ENCODE measurements around the gene RNF224.

Gene RNF224

GRCh38 chr9:137227054-137227852, at the start of gene RNF224:
Gene RNF224, plus strand, starts transcription at chr9:137227502. Its CDS starts 834 bp downstream, at chr9:137228336.
- peak; percentile 88 for DNase-seq (ENCODE audit: low spot score)
- peak; percentile 94 for TF ChIP-seq CTCF (IDR thresholded peaks at IDR 0.05; ENCODE audit: extremely low read depth, missing control alignments)

DNA sequence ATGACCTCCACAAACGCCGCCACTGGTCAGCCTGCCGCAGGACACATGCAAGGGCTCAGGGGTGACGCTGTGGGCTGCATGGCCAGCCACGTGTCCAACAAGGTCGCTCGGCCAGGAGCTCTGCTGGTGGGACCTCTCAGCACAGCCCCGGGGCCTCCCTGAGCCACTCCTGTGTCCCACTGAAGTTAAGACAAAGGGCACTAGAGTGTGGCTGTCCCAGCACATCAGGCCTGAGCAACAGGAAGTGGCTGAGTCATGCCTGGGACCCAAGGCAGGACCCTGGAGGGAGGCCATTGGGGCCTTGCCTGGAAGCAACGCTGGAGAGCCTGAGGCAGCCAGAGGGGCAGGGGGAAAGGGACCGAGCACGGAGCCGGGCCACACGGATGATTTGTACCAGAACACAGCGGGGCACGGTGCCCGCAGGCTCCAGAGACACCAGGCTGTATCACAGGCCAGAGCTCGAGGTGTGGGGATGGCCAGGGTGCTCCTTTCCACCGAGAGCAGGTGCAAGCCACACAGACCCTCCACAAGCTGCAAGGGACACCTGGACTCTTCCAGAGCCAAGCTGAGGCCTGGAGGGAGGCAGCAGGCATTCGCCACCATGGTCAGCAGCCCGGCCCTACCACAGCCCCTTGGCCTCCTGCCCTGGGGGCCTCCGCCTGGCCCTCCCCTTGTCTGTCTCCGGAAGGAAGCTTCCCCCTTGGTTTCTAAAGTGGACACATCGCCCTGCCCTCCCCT, 48.9 kb upstream of the RNF224 start:
- DNase-seq (ENCODE audit: low spot score) = no peak

DNA sequence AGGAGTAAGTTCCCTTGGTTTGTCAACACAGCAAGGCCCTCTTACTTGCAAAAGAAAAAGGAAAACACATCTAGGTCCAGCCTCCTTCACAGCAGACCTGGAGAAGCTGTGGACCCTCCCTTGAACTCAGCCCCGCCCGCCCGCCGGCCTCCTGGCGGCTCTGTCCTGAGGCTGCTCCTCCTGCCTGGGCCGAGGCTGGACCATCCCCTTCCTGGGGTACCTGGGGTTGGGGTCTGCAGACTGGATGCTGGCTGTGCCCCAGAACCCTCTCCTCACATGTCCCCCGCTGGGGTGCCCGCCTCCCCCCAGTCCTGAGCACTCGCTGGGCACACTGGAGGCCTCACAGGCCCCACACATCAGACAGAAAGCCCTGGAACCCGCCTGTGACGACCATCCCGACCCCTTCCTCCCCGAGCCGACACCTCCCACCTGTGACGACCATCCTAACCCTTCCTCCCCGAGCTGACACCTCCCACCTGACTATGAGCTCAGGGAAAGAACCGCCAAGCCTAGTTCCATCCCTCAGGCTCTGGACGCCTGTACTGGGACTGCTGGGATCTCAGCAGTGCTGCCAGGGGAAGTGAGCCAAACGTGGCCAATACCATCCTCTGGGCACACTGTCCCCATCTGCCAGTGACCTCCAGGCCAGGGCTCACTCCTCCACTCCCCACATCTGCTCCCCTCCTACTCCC, 48.2 kb upstream of the RNF224 start:
- DNase-seq (ENCODE audit: low spot score) = peak; percentile 27
- no peak for TF ChIP-seq CTCF (IDR thresholded peaks at IDR 0.05; ENCODE audit: extremely low read depth, missing control alignments)

More for the DNA sequence above, 48.9 kb upstream of the RNF224 start:
- no peak for TF ChIP-seq CTCF (IDR thresholded peaks at IDR 0.05; ENCODE audit: extremely low read depth, missing control alignments)

DNA sequence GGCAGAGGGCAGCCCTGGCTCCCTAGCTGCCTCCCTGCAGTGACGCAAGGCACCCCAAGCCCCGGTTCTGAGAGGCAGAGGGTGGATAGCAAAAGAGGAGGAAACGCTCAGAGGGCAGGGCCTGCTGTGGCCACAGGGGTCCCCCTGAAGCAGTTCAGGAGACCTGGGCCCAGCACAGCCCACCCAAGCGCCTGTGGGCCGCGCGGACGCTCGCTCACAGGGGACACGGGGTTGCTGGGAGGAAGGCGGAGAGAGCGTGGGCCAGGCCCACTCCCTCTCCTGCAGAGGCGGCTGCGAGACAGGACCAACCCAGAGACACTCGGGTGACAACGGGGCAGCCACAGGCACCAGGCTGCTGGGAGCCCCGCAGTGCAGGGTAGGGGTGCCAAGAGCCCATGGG, 47.5 kb upstream of the RNF224 start:
- no peak for TF ChIP-seq CTCF (IDR thresholded peaks at IDR 0.05; ENCODE audit: extremely low read depth, missing control alignments)
- no peak for DNase-seq (ENCODE audit: low spot score)

DNA sequence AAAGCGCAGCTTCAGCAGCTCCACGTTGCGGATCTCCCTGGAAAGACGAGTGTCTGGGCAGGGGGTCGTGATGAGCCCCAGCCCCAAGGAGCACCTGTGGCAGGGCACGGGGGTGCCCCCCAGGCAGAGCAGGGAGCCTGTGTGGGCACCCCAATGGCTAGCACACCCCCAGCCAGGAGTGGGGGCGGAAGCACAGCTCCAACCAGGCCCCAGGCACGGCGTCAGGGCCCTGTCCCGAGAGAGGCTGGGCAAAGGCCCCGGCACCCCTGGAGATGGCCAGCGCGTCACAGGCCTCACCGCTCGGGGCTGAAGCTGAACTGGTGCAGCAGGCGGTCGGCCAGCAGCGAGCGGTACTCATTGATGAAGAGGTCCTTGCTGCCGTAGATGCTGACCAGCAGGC, 46.8 kb upstream of the RNF224 start:
- DNase-seq (ENCODE audit: low spot score) = no peak
- TF ChIP-seq CTCF (IDR thresholded peaks at IDR 0.05; ENCODE audit: extremely low read depth, missing control alignments) = no peak

- no peak for DNase-seq (ENCODE audit: low spot score)
- TF ChIP-seq CTCF (IDR thresholded peaks at IDR 0.05; ENCODE audit: extremely low read depth, missing control alignments) = no peak
Measured at GRCh38 chr9:137181680-137182079, 45.6 kb upstream of the RNF224 start.

- DNase-seq (ENCODE audit: low spot score) = no peak
- no peak for TF ChIP-seq CTCF (IDR thresholded peaks at IDR 0.05; ENCODE audit: extremely low read depth, missing control alignments)
Measured at GRCh38 chr9:137182836-137183235, 44.5 kb upstream of the RNF224 start.

Data from GM20000 (cell line).